ENCODE results near the gene AKAIN1.

The AKAIN1 gene

DNA sequence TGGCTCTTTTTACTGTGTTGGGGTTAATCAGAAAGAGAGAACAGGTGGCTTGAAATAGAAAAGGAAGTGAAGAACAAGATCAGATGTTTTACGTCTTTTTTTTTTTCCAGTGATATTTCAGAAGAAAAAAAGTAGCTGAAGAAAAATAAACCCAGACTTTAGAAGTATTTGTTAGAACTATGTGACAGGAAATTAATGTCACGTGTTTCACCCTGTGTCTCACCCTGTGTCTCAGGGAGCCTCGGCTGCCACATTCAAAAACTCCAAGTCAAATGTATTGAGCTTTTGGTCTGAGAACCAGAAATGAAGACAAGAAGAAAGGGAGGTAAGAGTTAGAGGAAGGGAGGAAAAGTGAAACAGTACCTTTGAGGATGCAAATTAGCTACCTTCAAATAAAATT is 38.0 kb downstream of the AKAIN1 start:
- DNase-seq (ENCODE audit: low read depth), result no peak

DNA sequence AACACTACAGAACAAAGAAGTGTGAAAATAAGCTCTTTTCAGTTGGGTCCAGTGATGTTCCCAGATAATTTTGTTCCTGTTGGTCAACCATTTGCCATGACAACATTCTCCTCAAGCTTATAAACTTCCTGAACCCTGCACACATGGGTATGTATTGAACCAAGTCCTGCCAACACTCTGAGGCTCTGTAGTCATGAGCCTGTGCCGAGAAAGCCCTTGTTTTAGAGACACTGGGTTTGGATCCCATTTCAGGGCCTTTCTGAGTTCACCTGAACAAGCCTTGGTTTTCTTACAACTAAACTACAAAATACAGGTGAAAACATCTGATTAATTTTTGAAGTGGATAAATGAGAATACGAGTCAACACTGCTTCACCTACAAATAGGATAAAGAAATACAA is 38.5 kb downstream of the AKAIN1 start:
- DNase-seq (ENCODE audit: low read depth), result no peak

- no peak for DNase-seq (ENCODE audit: low read depth)
Observed at GRCh38 chr18:5158172-5158571, 38.9 kb downstream of the AKAIN1 start.

GRCh38 chr18:5155907-5156287 is 41.2 kb downstream of the AKAIN1 start:
- no peak for DNase-seq (ENCODE audit: low read depth)

DNA sequence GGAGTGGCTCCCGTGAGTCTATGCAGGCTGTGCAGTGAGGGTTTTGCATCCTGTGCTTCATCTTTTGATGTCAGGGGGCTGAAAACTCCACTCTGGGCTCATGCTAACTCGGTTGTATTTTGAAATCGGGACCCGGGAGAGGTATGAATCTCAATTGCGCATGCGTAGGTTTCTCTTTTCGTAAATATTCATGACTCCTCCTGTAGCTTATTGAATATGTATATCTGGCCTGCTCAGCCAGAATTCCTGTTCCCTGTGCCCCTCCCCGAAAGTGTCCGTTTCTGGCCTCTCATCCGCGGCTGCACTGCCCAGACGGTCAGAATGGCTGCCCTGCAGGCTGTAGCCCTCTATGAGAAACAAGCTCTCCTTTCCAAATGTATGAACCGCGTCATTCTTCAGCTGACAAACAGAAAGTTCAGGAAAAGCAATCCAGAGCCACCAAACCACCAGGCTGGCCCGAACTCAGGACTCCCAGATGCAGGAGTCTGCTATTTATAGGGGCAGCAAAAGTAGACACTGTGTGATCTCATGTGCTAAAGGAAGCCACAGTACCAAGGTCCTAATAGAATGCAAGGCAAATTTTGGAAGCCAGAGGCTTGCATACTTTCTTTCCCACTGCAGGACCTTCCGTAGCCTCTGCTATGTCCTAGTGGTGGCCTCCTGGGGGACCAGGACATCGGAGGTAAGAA is 41.7 kb downstream of the AKAIN1 start:
- no peak for DNase-seq (ENCODE audit: low read depth)

- no peak for DNase-seq (ENCODE audit: low read depth)
Observed at GRCh38 chr18:5152343-5153020, 44.6 kb downstream of the AKAIN1 start.

- DNase-seq (ENCODE audit: low read depth), result no peak
Observed at GRCh38 chr18:5150894-5151293, 46.2 kb downstream of the AKAIN1 start.

GRCh38 chr18:5146093-5146492 is 51.0 kb downstream of the AKAIN1 start:
- DNase-seq (ENCODE audit: low read depth), result no peak

DNA sequence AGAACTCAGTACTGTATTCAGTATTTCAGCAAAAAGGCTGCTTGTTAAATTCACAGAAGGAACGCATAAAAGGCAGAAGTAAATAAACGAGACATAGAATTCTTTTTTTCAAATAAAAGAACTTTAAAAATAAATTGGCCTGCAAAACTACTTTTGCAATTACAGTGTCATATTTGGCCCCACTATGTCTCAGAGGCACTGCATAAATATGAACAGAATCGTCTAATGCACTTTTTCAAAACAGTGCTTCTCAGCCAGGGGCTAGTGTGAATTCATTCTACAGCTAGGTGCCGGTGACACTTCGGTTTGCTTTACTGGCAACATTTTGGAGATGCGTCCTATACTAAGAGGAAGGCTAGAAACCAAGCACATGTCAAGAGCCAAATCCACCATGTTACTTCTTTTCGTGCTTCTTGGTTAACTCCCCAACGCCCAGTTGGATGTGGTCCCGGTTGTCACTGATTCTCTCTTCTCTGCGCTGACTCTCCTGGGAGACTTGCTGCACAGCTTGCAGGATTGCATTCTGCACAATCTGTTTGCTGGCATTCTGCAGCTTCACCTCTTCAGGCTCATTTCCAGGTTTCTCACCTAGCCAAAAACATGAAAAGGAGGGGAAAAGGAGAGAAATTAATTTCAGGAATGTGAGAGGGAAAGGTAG is 51.8 kb downstream of the AKAIN1 start:
- no peak for DNase-seq (ENCODE audit: low read depth)

GRCh38 chr18:5144629-5145028 is 52.4 kb downstream of the AKAIN1 start:
- no peak for DNase-seq (ENCODE audit: low read depth)

DNA sequence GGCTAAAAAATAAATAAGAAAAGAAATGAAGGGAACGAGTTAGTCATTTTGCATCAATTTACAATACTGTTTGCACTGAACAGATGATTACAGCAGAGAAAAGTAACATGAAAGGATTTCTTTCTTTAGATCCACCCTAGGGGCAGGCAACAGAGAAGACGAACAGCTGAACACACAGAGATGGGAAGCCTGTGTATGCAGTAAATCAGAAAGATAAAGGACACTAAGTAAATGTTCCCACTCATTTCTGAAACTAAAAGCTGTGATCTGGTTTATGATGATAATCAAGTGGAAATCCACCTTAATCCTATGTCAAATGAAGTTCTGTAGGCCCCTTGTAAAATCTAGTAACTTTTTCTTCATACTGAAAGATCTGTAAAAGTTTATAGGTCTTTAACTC is 54.2 kb downstream of the AKAIN1 start:
- no peak for DNase-seq (ENCODE audit: low read depth)

GRCh38 chr18:5142131-5142530 is 54.9 kb downstream of the AKAIN1 start:
- no peak for DNase-seq (ENCODE audit: low read depth)

- DNase-seq (ENCODE audit: low read depth), result no peak
Observed at GRCh38 chr18:5137261-5137660, 59.8 kb downstream of the AKAIN1 start.

GRCh38 chr18:5132987-5133386 is 64.1 kb downstream of the AKAIN1 start:
- DNase-seq (ENCODE audit: low read depth), result no peak

DNA sequence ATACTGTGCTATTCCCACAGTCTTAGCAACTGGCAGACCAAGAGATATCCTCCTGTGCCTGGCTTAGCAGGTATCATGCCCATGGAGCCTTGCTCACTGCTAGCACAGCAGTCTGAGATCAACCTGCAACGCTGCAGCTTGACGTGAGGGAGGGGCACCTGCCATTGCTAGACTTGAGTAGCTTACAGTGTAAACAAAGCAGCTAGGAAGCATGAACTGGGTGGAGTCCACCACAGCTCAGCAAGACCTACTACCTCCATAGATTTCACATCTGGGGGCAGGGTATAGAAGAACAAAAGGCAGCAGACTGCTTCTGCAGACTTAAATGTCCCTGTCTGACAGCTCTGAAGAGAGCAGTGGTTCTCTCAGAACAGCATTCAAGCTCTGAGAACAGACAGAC is 74.8 kb downstream of the AKAIN1 start:
- no peak for DNase-seq (ENCODE audit: low read depth)

- no peak for DNase-seq (ENCODE audit: low read depth)
Observed at GRCh38 chr18:5110266-5110665, 86.8 kb downstream of the AKAIN1 start.

DNA sequence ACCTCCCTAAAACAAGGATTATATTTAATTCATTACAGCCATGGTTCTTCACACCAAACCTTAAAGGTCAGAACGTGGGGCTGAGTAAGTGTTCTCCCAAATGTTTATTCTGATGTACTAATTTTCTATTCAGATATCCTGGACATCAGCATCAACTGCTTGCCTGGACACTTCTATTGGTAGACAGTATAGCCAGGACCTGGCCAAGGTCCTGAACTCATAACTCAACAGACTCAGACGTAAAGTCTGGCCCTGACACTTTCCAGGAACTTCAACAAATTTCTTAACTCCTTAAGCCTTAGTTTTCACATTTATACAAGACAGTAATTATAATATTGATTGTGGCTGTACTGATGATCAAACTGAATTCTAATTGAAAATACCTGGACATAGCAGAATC is 89.1 kb downstream of the AKAIN1 start:
- DNase-seq (ENCODE audit: low read depth), result no peak

- no peak for DNase-seq (ENCODE audit: low read depth)
Observed at GRCh38 chr18:5106730-5107129, 90.3 kb downstream of the AKAIN1 start.

- DNase-seq (ENCODE audit: low read depth), result no peak
Observed at GRCh38 chr18:5104246-5104645, 92.8 kb downstream of the AKAIN1 start.

DNA sequence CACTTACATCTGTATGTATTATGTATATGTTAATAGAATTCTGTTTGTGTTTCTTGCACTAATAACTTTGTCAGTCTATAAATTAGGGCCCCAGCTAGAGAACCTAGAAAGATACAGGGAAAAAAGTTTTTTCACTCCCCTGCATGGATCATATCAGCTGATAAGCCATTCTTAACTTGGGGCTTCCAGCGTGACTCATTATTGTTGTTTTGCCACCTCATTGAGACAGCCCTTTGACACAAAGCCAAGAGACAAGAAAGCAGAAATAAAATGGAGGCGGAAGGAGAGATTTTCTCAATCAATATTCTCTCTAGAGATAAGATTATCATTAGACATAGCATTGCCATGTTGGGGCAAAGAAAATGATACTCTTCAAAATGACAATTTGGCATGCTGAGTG is 93.4 kb downstream of the AKAIN1 start:
- DNase-seq (ENCODE audit: low read depth), result no peak

DNA sequence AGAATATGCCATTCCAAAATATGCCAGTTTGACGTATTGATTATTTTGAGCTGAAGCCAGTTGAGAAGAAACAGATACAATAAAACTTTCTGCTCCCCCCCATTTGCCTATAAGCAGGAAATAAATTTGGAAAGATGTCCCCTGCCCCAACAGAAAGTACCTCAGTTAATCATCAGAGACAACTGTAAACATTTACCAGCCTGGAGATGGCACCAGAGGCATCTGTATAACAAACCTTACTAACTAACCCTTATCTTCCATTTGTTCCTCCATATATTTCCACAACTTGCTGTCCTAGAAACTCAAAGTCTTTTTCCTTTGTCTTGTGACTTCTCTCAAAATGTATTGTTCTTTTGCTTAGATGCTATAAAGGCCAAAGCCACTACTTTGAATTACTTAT is 93.8 kb downstream of the AKAIN1 start:
- no peak for DNase-seq (ENCODE audit: low read depth)

DNA sequence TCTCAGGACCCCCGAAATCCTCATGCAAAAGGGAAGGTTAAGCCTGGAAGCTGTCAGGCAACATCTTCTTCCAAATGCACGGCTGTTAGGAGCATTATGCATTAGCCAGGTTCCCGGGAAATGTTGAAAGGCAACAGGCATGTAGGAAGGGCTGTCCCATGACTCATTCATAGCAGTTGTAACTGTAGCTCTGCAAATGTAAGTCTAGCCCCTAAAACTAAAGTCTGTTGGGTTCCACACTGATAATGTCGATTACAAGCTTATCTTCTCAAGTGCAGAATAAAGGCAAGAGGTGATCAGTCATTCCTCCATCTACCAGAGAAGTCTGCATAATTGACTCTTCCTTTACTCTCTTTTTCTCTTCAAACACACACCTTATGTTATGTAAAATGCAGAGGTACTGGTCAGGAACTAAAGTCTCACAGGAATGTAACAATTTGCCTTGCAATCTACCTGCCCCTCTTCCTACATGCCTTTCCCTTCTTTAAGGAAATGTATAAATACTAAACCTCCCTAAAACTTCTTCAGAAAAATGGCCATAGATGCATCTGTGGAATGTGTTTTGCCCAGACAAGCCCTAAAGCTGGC is 99.8 kb downstream of the AKAIN1 start:
- DNase-seq (ENCODE audit: low read depth), result no peak

- DNase-seq (ENCODE audit: low read depth), result no peak
Observed at GRCh38 chr18:5095239-5095638, 101.8 kb downstream of the AKAIN1 start.

Measured in GM04504 (cell line).